HAP-1 (cell line): ENCODE data around the gene LHX3.

Experiments
- DNase-seq, 2 experiments: peaks; one replicate each; pipeline ENCODE4 v3.0.0-alpha.2; 2016 to 2020; ENCODE audit warnings: low spot score in 2 of 2
- H3K27me3 ChIP-seq: fragments of 250-450 bp; sonication (Bioruptor Pico); 2 replicates; pipeline ENCODE4 v1.5.1; 2020; ENCODE audit warnings: low read depth, mild to moderate bottlenecking, moderate library complexity
- H3K36me3 ChIP-seq: fragments of 250-450 bp; sonication (Bioruptor Pico); replicated peaks from 2 replicates; pipeline ENCODE4 v1.5.1; 2020; ENCODE audit warnings: mild to moderate bottlenecking
- H3K4me1 ChIP-seq: fragments of 250-450 bp; sonication (Bioruptor Pico); 2 replicates; pipeline ENCODE4 v1.5.1; 2020; ENCODE audit warnings: mild to moderate bottlenecking
- H3K4me3 ChIP-seq: fragments of 250-450 bp; sonication (Bioruptor Pico); 2 replicates; pipeline ENCODE4 v1.5.1; 2020; ENCODE audit warnings: mild to moderate bottlenecking, moderate library complexity
- H3K9me3 ChIP-seq: fragments of 250-450 bp; sonication (Bioruptor Pico); 2 replicates; pipeline ENCODE4 v1.5.1; 2020; ENCODE audit warnings: mild to moderate bottlenecking, moderate library complexity
- in situ Hi-C: fragments of 300-500 bp; cut with MboI; formaldehyde crosslinking; loops from 3 replicates; pipeline ENCODE4 v1.14.3; 2020; ENCODE audit warnings: low sequenced_read_pairs, inconsistent platforms, mixed read lengths

LHX3 gene

GRCh38 chr9:136226680-136227407 lies 21.9 kb upstream of the LHX3 start:
- DNase-seq = no peak
- Histone ChIP-seq H3K27me3 (no peaks in the 10 kb centered on the region), H3K9me3 (no peaks in the 10 kb centered on the region), H3K4me3 (no peak overlapping the region), H3K4me1 (no peaks in the 10 kb centered on the region), H3K36me3 (peaks cover 28% of the 10 kb centered on the region)
- in situ Hi-C loops = no loop called here

GRCh38 chr9:136225748-136226679 lies 21.1 kb upstream of the LHX3 start:
- peak; percentile 36 to 83 for DNase-seq
- no peak overlapping the region for H3K4me3 ChIP-seq
- in situ Hi-C loops = no loop called here
- peaks cover 33% of the 10 kb centered on the region for H3K36me3 ChIP-seq
- H3K9me3 ChIP-seq = no peaks in the 10 kb centered on the region
- H3K27me3 ChIP-seq = no peaks in the 10 kb centered on the region
- H3K4me1 ChIP-seq = no peaks in the 10 kb centered on the region

GRCh38 chr9:136225366-136225747 lies 20.4 kb upstream of the LHX3 start:
- DNase-seq = no peak
- in situ Hi-C loops = no loop called here
- Histone ChIP-seq H3K4me1 (no peaks in the 10 kb centered on the region), H3K36me3 (peaks cover 33% of the 10 kb centered on the region), H3K27me3 (no peaks in the 10 kb centered on the region), H3K9me3 (no peaks in the 10 kb centered on the region), H3K4me3 (no peak overlapping the region)

- Histone ChIP-seq H3K4me1 (no peaks in the 10 kb centered on the region), H3K4me3 (no peak overlapping the region), H3K27me3 (no peaks in the 10 kb centered on the region), H3K36me3 (peaks cover 41% of the 10 kb centered on the region), H3K9me3 (no peaks in the 10 kb centered on the region)
- no peak for DNase-seq
- in situ Hi-C loops = no loop called here
Measured at GRCh38 chr9:136223871-136224640, 19.1 kb upstream of the LHX3 start.

DNA sequence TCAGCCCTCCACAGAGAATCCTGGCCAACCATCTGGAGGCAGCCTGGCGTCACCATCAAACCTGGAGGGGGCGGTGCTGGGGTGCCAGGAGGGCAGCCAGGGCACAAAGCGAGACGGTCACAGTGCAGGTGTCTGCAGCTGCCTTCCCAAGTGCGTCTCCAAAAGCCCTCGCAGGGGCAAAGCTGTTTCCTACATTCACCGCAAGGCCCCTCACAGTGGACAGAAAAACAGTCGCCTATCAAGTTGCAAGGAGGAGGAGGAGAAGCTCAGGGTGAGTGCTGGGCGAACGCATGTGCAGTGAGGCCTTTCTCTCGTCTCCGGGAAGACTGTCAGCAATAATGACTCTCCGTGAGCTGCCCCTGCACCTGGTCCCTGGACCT lies 18.0 kb upstream of the LHX3 start:
- H3K4me1 ChIP-seq = no peaks in the 10 kb centered on the region
- no peak for DNase-seq
- H3K4me3 ChIP-seq = no peak overlapping the region
- peaks cover 42% of the 10 kb centered on the region for H3K36me3 ChIP-seq
- no peaks in the 10 kb centered on the region for H3K27me3 ChIP-seq
- in situ Hi-C loops = no loop called here
- H3K9me3 ChIP-seq = no peaks in the 10 kb centered on the region

DNA sequence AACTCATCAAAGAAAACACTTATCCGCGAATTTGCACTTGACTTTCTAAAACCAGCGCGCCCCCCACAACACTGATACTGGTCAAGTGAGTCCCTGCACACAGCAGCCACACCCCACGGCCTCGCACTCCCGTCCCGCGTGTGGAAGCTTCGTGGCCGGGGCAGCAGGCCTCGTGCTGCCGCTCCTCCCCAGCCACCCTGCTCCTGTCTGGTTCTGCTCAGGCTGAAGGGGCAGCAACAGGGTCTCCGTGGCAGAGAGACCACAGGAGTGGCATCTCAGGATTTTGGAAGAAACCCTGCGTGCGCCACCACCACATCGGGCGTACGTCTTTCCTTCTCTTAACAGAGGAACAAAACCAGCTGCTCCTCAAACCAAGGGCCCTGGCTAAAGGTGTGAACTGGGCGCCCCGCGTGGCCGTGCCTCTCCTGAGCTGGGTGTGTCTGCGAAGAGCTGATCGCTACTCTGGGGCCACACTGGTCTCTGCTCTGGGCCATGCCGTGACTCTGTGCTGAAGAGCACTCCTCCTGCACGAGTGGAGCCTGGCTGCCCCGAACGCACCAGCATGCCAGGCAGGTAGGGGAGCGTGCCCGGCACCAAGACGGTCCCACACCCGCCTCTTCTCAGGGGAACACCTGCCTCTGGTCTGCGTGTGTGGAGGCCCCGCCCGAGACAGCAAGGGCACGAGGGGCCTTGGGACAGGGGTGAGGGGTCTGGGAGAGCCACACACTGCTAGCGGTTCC lies 17.4 kb upstream of the LHX3 start:
- Histone ChIP-seq H3K27me3 (no peaks in the 10 kb centered on the region), H3K4me3 (no peak overlapping the region), H3K9me3 (no peaks in the 10 kb centered on the region), H3K4me1 (no peaks in the 10 kb centered on the region), H3K36me3 (peaks cover 42% of the 10 kb centered on the region)
- in situ Hi-C loops = no loop called here
- DNase-seq = no peak

- Histone ChIP-seq H3K36me3 (peaks cover 45% of the 10 kb centered on the region), H3K27me3 (no peaks in the 10 kb centered on the region), H3K9me3 (no peaks in the 10 kb centered on the region), H3K4me1 (no peaks in the 10 kb centered on the region), H3K4me3 (no peak overlapping the region)
- in situ Hi-C loops = no loop called here
- no peak for DNase-seq
Measured at GRCh38 chr9:136220017-136220729, 15.2 kb upstream of the LHX3 start.

- no peaks in the 10 kb centered on the region for H3K4me1 ChIP-seq
- no peaks in the 10 kb centered on the region for H3K27me3 ChIP-seq
- H3K36me3 ChIP-seq = peaks cover 47% of the 10 kb centered on the region
- no peak overlapping the region for H3K4me3 ChIP-seq
- in situ Hi-C loops = no loop called here
- DNase-seq = no peak
- H3K9me3 ChIP-seq = no peaks in the 10 kb centered on the region
Measured at GRCh38 chr9:136219276-136219675, 14.3 kb upstream of the LHX3 start.

GRCh38 chr9:136218673-136219072 lies 13.7 kb upstream of the LHX3 start:
- Histone ChIP-seq H3K4me3 (no peak overlapping the region), H3K4me1 (no peaks in the 10 kb centered on the region), H3K36me3 (peaks cover 47% of the 10 kb centered on the region), H3K27me3 (no peaks in the 10 kb centered on the region), H3K9me3 (no peaks in the 10 kb centered on the region)
- DNase-seq = no peak
- in situ Hi-C loops = no loop called here

- peaks cover 45% of the 10 kb centered on the region for H3K36me3 ChIP-seq
Measured at GRCh38 chr9:136218271-136218670, 13.3 kb upstream of the LHX3 start.

DNA sequence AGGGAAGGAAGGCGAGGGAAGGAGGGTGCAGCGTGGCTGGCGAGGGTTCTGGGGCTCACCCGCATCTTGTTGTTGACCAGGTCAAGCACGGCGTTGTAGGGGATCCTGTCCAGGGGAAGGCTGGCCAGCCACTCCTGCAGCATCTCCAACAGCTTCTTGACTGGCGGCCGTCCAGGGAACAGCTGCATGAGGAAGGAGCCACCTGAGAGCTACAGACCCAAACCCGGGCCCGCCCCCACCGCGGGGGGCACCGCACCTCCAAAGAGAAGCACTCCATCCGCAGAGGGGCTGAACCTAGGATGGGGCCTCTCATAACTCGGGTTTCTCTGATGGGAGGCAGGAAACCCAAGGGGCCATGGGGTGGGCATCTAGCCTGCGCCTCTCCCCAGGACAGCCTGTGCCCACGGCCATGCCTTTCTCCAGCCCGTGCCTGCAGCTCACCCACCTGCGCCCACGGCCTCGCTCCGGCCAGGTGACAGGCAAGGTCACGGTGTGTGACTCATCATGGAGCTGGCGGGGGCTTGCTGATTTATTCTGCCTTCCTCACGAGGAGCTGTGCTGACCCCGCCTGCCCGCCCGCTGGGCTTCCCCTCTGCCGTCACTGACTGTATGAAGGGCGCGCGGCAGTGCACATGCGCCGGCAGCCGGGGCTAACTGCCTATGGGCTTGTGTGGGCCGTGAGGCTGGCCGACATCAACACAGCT lies 11.8 kb upstream of the LHX3 start:
- no peak for DNase-seq
- in situ Hi-C loops = no loop called here
- Histone ChIP-seq H3K36me3 (peaks cover 44% of the 10 kb centered on the region), H3K9me3 (no peaks in the 10 kb centered on the region), H3K4me3 (no peak overlapping the region), H3K27me3 (no peaks in the 10 kb centered on the region), H3K4me1 (no peaks in the 10 kb centered on the region)

More at GRCh38 chr9:136218271-136218670, 13.3 kb upstream of the LHX3 start:
- Histone ChIP-seq H3K4me3 (no peak overlapping the region), H3K27me3 (no peaks in the 10 kb centered on the region), H3K4me1 (no peaks in the 10 kb centered on the region), H3K9me3 (no peaks in the 10 kb centered on the region)
- no peak for DNase-seq
- in situ Hi-C loops = no loop called here

GRCh38 chr9:136213733-136214132 lies 8.8 kb upstream of the LHX3 start:
- Histone ChIP-seq H3K27me3 (no peaks in the 10 kb centered on the region), H3K4me3 (no peak overlapping the region), H3K36me3 (peaks cover 41% of the 10 kb centered on the region), H3K9me3 (no peaks in the 10 kb centered on the region), H3K4me1 (no peaks in the 10 kb centered on the region)
- DNase-seq = no peak
- in situ Hi-C loops = no loop called here
